ACHN (cell line): Measurements from ENCODE around the gene MACO1.
"Not testable (repeated sequence)": the region's sequence is repeated elsewhere in the genome, so short reads cannot be mapped to it uniquely, and the experiment has no call there.

Experiments
- DNase-seq: peaks from one replicate; pipeline ENCODE4 v3.0.0-alpha.2; 2015
- in situ Hi-C: cut with HindIII; loops from 2 replicates; pipeline ENCODE4 v1.10.0; 2017; ENCODE audit warnings: low sequenced_read_pairs, low pct_ligation_motif_present, low pct_unique_long_range_greater_than_20kb

The MACO1 gene

DNA sequence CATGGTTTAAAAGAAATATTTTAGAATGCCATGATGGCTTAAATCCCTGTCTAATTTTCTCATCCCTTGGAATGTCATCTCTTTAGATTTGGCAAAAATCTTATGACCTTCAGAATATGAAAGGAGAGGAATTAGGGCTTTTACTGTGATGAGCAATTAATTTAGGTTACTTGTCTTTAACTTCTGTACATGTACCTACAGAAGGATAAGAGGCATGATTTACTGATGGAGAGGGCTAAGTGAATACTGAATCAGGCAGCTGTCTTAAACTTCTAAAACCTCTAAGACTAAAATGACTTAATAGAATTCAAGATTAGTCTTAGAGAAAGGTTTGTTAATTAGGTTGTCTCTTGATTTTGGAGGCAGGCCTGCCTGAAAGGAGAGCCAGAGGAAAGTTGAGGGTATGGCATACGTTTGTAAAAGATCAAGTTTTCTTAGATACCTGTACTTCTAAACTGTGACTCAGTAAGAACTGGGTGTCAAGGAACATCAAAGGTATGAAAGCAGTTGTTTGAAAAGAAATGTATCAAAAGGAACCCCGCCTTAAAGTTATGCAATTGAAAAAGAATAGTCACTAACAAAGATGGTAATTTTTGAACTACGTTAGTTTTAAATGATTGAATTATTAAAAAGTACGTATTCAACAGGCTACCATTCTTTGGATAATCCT is 12.5 kb downstream of the MACO1 start:
- DNase-seq = no peak
- in situ Hi-C loops = no loop called here

DNA sequence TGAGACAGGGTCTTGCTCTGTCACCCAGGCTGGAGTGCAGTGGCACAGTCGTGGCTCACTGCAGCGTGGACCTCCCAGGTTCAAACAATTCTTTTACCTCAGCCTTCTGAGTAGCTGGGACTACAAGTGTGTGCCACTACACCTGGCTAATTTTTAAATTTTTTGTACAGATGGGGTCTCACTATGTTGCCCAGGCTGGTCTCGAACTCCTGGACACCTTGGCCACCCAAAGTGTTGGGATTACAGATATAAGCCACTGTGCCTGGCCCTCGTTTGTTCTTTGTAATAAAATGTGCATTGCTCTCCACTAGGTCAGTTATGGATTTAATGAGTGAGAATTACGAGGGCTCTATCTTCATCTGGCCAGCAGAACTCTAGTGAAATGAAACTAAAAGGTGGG is 13.9 kb downstream of the MACO1 start:
- in situ Hi-C loops, DNase-seq: not testable (repeated sequence)

DNA sequence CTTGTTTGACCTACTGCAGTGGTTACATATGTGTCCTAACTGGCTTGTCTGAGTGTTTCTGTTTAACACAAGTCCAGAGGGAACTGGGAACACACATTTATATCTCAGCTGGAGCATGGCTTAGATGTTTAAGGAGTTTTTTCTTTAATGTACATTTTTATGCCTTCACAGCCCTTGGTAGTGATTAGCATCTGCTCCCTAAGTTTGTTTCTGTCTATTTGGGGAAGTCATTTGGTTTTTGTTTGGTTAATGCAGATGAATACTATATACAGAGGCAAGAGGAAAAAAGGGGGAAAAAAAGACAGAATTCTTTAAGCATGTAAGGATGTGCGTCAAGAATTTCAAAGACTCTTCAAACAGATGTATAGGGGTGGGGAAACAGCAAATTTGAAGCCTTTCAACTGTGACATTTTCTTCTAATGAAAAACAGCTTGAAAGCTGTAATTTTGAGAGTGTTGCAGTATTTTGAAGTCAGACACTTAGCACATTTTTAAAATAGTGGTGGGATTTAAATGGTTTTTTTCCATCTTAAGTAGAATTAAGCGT is 15.4 kb downstream of the MACO1 start:
- in situ Hi-C loops = no loop called here
- no peak for DNase-seq

DNA sequence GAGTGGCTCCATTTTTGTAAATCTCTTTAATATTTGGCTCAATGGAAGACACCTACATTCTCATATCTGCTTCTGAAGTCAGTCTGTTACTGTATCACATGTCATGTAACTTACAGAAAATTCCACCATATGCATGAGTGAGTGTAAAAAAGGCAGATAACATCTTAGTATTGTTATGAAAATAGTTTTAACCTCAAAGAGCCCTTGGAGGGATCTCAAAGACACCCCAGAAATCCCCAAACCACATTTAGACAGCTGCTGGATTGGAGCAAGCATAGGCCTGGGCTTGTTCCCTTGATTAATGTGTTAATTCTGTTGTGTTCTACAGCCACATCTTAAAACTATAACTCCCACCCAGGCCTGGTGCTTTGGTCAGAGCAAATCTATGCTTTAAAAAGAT is 16.9 kb downstream of the MACO1 start:
- in situ Hi-C loops = no loop called here
- DNase-seq = no peak

DNA sequence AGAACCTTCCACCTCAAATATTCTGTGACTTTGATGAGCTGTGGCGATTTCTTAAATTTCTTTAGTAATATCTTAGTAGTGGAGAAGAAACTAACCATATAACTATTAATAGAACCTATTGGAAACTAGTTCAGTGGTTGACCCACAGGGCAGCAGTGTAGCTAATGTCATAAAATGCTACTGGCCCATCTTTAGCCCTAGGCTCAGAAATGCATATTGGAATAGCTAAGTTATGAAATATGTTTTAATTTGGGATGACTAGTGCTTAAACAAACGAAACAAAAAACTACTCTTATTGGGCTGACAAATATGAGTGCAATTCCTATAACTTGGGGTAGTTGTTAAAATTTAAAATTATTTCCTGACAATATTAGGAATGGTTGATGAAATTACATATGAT is 20.2 kb downstream of the MACO1 start:
- in situ Hi-C loops = no loop called here
- DNase-seq = no peak

DNA sequence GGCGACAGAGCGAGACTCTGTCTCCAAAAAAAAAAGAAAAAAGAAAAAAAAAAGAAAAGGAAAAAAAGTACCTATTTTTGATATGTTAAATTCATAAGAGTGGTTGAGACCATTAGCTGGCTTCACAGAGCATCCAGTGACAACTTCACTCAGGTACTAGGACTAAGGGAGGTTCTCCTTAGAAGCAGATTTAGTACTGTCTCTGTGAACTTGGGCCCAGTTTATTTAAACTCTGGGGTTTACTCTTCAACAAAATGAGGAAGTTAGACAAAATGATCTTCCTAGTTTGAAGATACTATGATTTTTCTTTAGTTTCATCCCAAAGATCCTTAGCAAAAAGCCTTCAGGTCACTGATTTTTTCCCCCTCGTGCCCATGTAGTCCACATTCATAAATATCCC is 21.2 kb downstream of the MACO1 start:
- in situ Hi-C loops = no loop called here
- no peak for DNase-seq

DNA sequence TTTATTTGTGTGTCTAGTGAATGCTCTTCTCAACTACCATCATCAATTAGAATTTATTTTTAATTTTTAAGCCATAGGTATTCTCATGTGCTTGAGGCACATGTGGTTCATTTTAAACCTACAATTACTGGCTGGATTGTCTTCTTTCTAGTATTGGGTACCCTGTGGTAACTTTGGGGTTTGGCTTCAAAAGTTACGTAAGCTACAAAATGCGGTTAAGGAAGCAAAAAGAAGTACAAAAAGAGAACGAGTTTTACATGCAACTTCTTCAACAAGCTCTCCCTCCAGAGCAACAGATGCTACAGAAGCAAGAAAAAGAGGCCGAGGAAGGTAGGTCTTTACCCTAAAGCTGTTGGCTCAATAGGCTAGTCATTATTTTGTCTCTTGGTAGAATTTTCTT is 25.8 kb downstream of the MACO1 start:
- in situ Hi-C loops = no loop called here
- DNase-seq = no peak

DNA sequence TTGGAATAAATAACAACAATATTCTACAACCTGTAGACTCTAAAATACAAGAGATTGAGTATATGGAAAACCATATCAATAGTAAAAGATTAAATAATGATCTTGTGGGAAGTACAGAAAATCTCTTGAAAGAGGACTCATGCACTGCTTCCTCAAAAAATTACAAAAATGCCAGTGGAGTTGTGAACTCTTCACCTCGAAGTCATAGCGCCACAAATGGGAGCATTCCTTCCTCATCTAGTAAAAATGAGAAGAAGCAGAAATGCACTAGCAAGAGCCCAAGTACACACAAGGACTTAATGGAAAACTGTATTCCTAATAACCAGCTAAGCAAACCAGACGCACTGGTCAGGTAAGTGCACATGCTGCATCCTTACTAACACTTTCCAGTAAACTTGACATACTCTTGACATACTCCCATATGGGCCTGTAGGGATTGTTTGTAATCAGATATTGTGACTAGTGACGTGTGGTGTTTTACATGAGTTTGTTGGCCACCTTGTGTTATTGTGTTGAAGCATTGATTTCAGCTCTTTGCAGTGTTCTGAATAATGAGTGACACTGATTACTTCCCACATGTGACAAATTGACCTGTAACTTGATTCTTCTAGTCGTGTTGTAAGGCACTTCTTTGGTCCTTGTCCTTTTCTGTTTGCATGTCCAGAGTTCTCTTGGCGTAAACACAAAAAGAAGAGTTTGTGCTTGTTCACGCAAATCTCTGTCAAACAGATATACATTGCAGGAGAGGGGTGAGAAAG is 28.0 kb downstream of the MACO1 start:
- in situ Hi-C loops = no loop called here
- DNase-seq = no peak

DNA sequence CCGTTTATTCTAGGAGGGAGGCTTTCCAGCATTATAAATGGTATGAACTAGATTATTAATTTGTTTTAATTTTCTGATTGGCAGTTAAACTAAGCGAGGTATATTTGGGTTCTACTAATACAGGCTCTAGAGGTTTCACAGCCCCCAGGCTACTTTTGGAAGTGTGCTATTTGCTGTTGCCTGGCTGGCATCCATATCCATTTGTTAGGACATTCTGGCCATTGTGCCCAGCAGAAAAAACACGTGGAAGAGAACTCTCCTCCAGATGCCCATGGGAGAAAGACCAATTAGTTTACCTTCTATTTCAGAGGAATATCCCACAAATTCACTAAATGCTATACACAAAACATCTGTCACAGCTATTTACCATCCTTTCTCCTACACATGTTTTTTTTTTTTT is 29.3 kb downstream of the MACO1 start:
- DNase-seq = no peak
- in situ Hi-C loops = no loop called here

DNA sequence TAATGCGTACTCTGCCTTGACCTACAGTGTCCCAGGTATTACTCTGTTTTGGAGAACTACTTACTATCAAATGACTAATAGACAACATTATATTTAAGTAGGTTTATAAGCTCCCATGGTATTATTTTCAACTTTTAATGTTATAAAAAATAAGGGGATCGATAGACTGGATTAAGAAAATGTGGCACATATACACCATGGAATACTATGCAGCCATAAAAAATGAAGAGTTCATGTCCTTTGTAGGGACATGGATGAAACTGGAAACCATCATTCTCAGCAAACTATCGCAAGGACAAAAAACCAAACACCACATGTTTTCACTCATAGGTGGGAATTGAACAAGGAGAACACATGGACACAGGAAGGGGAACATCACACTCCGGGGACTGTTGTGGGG is 30.1 kb downstream of the MACO1 start:
- DNase-seq, in situ Hi-C loops: not testable (repeated sequence)

DNA sequence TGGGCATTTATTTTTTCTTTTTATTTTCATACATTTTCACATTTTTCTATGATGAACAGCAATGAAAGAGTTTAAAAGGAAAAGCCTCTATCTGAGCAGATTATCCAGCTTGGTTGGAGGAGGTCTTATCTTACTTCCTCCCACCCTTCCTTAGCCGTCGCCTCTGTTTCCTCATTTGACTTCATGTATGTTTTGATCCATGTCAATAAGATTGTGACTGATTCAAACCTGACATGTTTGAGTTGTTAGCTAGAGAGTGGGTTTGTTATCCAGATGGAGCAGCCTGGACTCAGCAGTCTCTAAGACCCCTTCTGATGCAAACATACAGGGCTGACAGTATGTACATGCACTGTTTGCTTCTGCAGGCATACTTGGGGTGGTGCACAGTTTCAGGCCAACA is 31.2 kb downstream of the MACO1 start:
- no peak for DNase-seq
- in situ Hi-C loops = no loop called here

DNA sequence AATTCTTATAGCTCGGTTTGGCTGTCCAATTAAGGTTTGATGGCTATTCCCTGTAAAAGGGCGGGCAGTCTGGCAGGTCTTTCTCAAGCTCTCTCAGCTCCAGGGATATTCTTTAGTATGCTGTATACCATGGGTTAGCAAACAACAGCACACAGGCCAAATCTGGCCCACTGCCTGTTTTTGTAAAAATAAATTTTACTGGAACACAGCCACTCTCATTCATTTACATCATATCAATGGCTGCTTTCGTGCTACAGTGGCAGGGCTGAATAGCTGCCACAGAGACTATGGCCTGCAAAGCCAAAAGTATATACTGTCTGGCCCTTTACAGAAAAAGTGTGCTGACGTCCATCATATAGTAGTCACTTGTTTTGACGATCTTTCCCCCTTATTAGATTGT is 32.0 kb downstream of the MACO1 start:
- in situ Hi-C loops = no loop called here
- DNase-seq = no peak

DNA sequence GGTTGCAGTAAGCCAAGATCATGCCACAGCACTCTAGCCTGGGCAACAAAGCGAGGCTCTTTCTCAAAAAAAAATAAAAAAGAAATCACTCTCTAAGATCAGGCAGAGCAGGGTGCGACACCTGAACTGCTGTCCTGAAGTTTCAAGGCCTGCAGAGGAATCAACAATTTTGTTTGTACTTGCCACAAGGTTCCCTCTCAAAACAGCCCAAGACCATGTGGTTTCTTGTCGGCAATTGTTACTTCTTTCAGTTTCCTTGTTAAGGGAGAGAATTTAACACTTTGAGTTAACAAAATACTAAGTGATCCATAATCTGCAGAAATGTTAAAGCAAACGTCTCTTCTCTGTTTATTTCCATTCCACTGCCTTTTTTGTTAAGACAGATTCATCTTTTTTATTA is 36.5 kb downstream of the MACO1 start:
- in situ Hi-C loops = no loop called here
- DNase-seq = no peak

DNA sequence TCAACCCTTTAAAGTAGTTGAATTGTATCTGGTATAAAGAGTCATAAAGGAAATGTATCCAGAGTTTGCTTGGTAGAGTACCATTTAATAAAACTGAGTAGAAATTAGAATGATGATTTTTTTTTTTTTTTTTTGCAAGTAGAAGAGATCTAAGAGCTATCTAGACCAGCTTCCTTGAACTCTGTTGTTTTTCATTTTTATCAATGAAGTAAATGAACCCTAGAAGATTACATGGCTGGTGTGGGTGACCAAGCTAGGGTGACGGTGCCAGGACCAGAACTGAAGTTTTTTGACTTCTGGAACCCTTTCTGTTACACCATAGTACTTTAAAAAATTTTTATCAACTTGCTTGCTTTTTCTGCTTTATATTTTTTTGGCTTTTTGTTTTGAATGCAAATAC is 36.9 kb downstream of the MACO1 start:
- no peak for DNase-seq
- in situ Hi-C loops = no loop called here

DNA sequence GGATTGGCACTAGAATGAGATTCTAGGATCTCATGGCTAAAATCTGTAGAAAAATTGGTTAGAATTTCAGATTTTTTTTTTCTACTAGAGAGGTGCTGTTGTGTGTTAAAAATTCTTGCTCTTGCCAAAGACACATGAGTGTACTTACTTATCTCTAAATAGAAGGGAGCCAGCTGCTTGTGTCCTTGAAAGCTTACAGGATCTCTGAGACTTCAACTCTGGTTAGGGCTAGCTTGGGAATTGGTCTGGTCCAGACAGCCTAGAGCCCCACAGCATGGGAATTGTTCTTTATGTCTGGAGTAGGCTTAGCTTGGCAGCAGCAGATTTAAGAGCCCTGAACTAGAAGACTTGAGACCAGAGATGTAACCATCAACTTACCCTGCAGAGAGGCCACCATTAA is 37.3 kb downstream of the MACO1 start:
- DNase-seq = no peak
- in situ Hi-C loops = no loop called here

DNA sequence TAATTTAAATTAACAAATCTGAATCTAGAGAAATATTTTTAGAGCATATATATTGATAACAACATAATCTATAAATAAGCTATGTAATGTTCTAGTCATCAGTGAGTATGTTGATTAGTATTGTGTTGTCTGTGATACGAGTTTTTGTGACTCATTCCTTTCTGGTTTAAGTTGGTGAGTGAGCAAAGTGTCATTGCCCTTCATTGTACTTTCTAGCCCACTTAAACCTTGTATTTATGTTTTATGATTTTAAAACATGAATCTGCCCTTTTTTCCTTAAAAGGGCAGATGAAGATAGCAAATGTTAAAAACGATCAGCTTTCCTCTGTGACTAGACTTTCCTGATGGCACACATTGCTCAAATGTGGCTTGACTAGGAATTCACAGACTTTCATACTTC is 38.5 kb downstream of the MACO1 start:
- in situ Hi-C loops = no loop called here
- no peak for DNase-seq

DNA sequence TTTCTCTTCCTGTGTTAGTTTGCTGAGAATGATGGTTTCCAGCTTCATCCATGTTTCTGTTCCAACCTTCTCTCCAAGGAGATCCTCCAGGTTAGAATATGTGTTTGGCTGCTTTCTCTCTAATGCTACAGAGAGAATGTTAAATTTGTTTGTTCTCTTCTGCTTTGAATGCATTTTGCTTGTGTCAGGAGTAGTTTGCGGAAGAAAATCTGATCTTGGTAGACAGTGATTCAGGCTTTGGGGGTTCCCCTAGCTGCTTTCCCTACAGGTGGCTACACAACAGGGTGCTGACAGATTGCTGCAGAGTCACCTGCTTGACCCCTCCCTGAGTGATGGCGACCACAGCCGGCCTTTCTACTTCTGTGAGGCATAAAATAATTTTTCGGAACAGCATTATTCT is 41.8 kb downstream of the MACO1 start:
- no peak for DNase-seq
- in situ Hi-C loops = no loop called here

DNA sequence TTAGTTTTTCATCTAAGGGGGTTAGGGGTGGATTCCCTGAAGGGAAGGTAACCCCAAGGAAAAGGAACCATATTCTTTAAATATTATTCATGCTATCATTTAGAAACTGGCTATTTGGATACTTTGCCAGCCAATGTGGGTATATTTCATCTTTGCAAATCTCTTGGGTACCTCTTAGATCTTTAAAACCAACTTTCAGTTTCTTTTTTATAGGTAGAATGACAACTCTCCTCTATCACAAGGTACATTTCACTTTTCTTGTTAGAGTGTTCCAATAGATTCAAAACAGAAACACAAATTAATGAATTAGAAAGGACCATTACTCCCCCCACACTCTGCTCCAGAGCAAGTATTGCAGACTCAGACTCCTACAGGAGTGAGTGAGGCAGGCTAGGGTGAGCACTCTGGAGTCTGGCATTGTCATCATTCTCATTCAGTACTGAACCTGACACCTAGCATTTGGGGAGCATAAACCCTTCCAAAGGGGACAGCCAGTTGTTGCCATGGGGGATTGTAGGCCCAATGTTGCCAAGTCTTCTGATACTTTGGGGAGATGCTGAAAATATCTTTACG is 43.0 kb downstream of the MACO1 start:
- in situ Hi-C loops = no loop called here
- DNase-seq = no peak

DNA sequence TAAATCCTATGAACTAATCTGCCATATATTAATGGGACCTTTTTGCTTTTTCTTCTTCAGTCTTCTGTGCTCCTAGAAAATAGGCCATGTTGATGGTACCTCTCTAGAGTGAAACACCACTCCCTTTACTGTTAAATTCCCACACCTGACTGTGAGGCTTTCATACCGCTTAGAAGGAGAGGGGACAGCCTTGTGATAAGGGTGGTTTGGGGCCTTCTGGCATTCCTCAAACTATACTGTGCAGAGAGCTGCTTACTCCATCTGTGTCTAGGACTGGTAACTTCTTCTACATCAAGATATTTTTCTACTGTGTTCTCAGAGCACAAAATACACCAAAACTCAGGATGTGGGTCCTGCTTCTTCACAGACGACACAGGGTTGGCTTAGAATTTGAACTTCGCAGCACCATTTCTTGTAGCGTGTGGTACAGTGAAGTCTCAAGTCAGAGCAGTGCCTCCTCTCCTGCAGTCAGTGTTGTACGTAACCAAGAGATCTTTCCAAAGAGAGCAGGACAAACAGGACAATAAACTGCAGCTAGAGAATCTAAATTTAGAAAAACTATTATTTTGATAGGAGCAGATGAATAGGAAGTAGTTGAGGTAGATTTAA is 43.8 kb downstream of the MACO1 start:
- in situ Hi-C loops = no loop called here
- no peak for DNase-seq
